SK-N-SH (cell line): ENCODE data around the gene TBXAS1. TPM values are rescaled to one million over a fixed set of nuclear protein-coding genes. Genes with fewer than 3 reads are reported as not detected.

Source experiments
- CTCF ChIA-PET: fragments of 300-600, 350-600 bp; formaldehyde crosslinking; extraction: SDS; loops from one replicate; lab custom pipeline; 2021; lab: Yijun Ruan, JAX
- POLR2A ChIA-PET: fragments of 350-600 bp; sonication (Branson Sonifier 250); formaldehyde crosslinking; extraction: SDS; loops from one replicate; lab custom pipeline; 2020; ENCODE audit warnings: antibody characterized with exemption, inconsistent platforms; lab: Yijun Ruan, JAX
- DNase-seq: peaks from one replicate; pipeline ENCODE4 v3.0.0; 2012
- H2AFZ ChIP-seq: fragments of 200-600 bp; sonication (generic); 2 replicates; pipeline ENCODE4 v1.8.1; 2016; ENCODE audit warnings: antibody characterized with exemption, mild to moderate bottlenecking, low read depth
- H3F3A ChIP-seq: fragments of 200-600 bp; sonication (generic); replicated peaks from 2 replicates; pipeline ENCODE3; 2016; ENCODE audit warnings: antibody characterized with exemption, mild to moderate bottlenecking; ENCODE audit not compliant: insufficient read depth
- H3K27ac ChIP-seq, 2 experiments: fragments of 200-500 bp in 1 of 2; fragments of 200-600 bp in 1 of 2; sonication (Bioruptor generic) in 1 of 2; sonication (generic), shearing (Covaris generic) in 1 of 2; 2 replicates each; pipeline versions ENCODE4 v1.5.1 to v1.6.1; 2014 to 2016; ENCODE audit warnings: low read depth in 2 of 2, inconsistent platforms in 1 of 2, low read length in 1 of 2, mild to moderate bottlenecking in 1 of 2, mixed read lengths in 1 of 2
- H3K27me3 ChIP-seq: fragments of 200-600 bp; sonication (generic), shearing (Covaris generic); 2 replicates; pipeline ENCODE4 v1.6.1; 2016; ENCODE audit warnings: mixed run types; ENCODE audit not compliant: insufficient read depth
- H3K36me3 ChIP-seq, 2 experiments: fragments of 200-500 bp in 1 of 2; fragments of 200-600 bp in 1 of 2; sonication (Bioruptor generic) in 1 of 2; sonication (generic) in 1 of 2; replicated peaks in 1 of 2; 2 replicates each; pipeline versions ENCODE3 to v1.5.1; 2014 to 2016; ENCODE audit warnings: low read length in 1 of 2, mild to moderate bottlenecking in 1 of 2; ENCODE audit not compliant: insufficient read depth in 2 of 2, control insufficient read depth in 1 of 2
- H3K4me1 ChIP-seq, 2 experiments: fragments of 200-500 bp in 1 of 2; fragments of 200-600 bp in 1 of 2; sonication (Bioruptor generic) in 1 of 2; sonication (generic), shearing (Covaris generic) in 1 of 2; 2 replicates each; pipeline versions ENCODE4 v1.5.1 to v1.6.1; 2014 to 2016; ENCODE audit warnings: low read depth in 1 of 2, low read length in 1 of 2, mixed run types in 1 of 2; ENCODE audit not compliant: insufficient read depth in 2 of 2, control insufficient read depth in 1 of 2
- H3K4me2 ChIP-seq: fragments of 200-600 bp; sonication (generic), shearing (Covaris generic); 2 replicates; pipeline ENCODE4 v1.6.1; 2017; ENCODE audit warnings: mixed run types
- H3K4me3 ChIP-seq, 2 experiments: fragments of 200-500 bp in 1 of 2; fragments of 200-600 bp in 1 of 2; sonication (Bioruptor generic) in 1 of 2; sonication (generic), shearing (Covaris generic) in 1 of 2; 2 replicates each; pipeline versions ENCODE4 v1.5.1 to v1.8.1; 2014 to 2016; ENCODE audit warnings: low read depth in 2 of 2, inconsistent platforms in 1 of 2, low read length in 1 of 2, mild to moderate bottlenecking in 1 of 2, mixed read lengths in 1 of 2, moderate library complexity in 1 of 2
- H3K79me2 ChIP-seq: fragments of 200-600 bp; sonication (generic); 2 replicates; pipeline ENCODE4 v1.8.1; 2017; ENCODE audit warnings: mild to moderate bottlenecking; ENCODE audit not compliant: insufficient read depth
- H3K9ac ChIP-seq: fragments of 200-600 bp; sonication (generic); 2 replicates; pipeline ENCODE4 v1.6.1; 2017; ENCODE audit warnings: mixed run types
- H3K9me2 ChIP-seq: fragments of 200-600 bp; sonication (generic); 2 replicates; pipeline ENCODE4 v1.6.1; 2017; ENCODE audit warnings: mixed run types
- H3K9me3 ChIP-seq: fragments of 200-600 bp; sonication (generic); 2 replicates; pipeline ENCODE4 v1.6.1; 2017; ENCODE audit warnings: mixed run types, mild to moderate bottlenecking, moderate library complexity
- H4K20me1 ChIP-seq: fragments of 200-600 bp; sonication (generic); 2 replicates; pipeline ENCODE4 v1.6.1; 2017; ENCODE audit warnings: mild to moderate bottlenecking, mixed run types; ENCODE audit not compliant: insufficient read depth
- EP300 ChIP-seq, 2 experiments: IDR thresholded peaks; 2 replicates each; pipeline versions ENCODE4 v1.4.0 to v1.6.1; 2012; ENCODE audit warnings: borderline replicate concordance in 1 of 2, low read depth in 1 of 2, low read length in 1 of 2
- FOXJ3 ChIP-seq: sonication (generic); formaldehyde crosslinking; IDR thresholded peaks from 2 replicates; pipeline ENCODE4 v1.5.1; 2020; ENCODE audit warnings: mild to moderate bottlenecking, missing genetic modification reagents
- FOXM1 ChIP-seq: IDR thresholded peaks from 2 replicates; pipeline ENCODE4 v1.4.0; 2012; ENCODE audit warnings: low read depth, mild to moderate bottlenecking
- JUND ChIP-seq: IDR thresholded peaks from 2 replicates; pipeline ENCODE4 v1.4.0; 2012
- MAX ChIP-seq: IDR thresholded peaks from 2 replicates; pipeline ENCODE4 v1.4.0; 2012; ENCODE audit warnings: low read depth
- POLR2AphosphoS5 ChIP-seq: IDR thresholded peaks from 2 replicates; pipeline ENCODE4 v1.6.1; 2012; ENCODE audit warnings: low read depth, low read length
- RAD21 ChIP-seq: IDR thresholded peaks from 2 replicates; pipeline ENCODE4 v1.6.1; 2012; ENCODE audit warnings: mild to moderate bottlenecking, low read length
- REST ChIP-seq: IDR thresholded peaks from 2 replicates; pipeline ENCODE4 v1.6.1; 2012; ENCODE audit warnings: mild to moderate bottlenecking, low read depth, low read length, moderate library complexity
- RXRA ChIP-seq: IDR thresholded peaks from 2 replicates; pipeline ENCODE4 v1.4.0; 2012; ENCODE audit warnings: low read depth, mild to moderate bottlenecking, borderline replicate concordance
- SIN3A ChIP-seq: IDR thresholded peaks from 2 replicates; pipeline ENCODE4 v1.6.1; 2012; ENCODE audit warnings: low read depth, mild to moderate bottlenecking, low read length, moderate library complexity, borderline replicate concordance
- SMC3 ChIP-seq: IDR thresholded peaks from 2 replicates; pipeline ENCODE4 v1.6.1; 2012; ENCODE audit warnings: low read depth, low read length, improper control_type of control experiment
- TAF1 ChIP-seq: IDR thresholded peaks from 2 replicates; pipeline ENCODE4 v1.6.1; 2012; ENCODE audit warnings: low read depth, mild to moderate bottlenecking, low read length, moderate library complexity, borderline replicate concordance
- WGBS: methylation state at CpG from one replicate; pipeline ENCODE4 v1.1.6; 2017; ENCODE audit warnings: low lambda C conversion rate; 5-methylcytosine and 5-hydroxymethylcytosine counted together
- polyA plus RNA-seq, 3 experiments: library from polyadenylated mRNA; depleted of rRNA; stranded (reverse); fragments of >200 nt; gene quantifications; 2 replicates each; pipeline ENCODE4 v1.2.3, GENCODE V29; 2012
- TF ChIP-seq, protein P1 (sequence below): fragments of 200-600 bp; sonication (generic); IDR thresholded peaks from 2 replicates; pipeline ENCODE4 v1.6.1; 2017; ENCODE audit warnings: antibody characterized with exemption, mild to moderate bottlenecking, moderate library complexity
- TF ChIP-seq, protein P2 (sequence below): IDR thresholded peaks from 2 replicates; pipeline ENCODE4 v1.4.0; 2012; ENCODE audit warnings: low read depth, borderline replicate concordance

TBXAS1 gene
- polyA plus RNA-seq, 1 of the 3 experiments (the other 2 are of a cell fraction) = 4.4 TPM

GRCh38 chr7:139850906-139851305 lies 21.8 kb downstream of the TBXAS1 start:
- CTCF ChIA-PET = interaction anchor here (1.0 kb wide), 1 partner anchor 14 kb away, joined by 3 read pairs; no protein-coding TSS in a partner anchor
- no peaks in the 10 kb centered on the region for H4K20me1 ChIP-seq
- H2AFZ ChIP-seq = no peak overlapping the region
- H3K79me2 ChIP-seq = no peaks in the 10 kb centered on the region
- no peaks in the 10 kb centered on the region for H3K4me1 ChIP-seq
- DNase-seq = no peak
- peaks cover 6% of the 10 kb centered on the region; the same call in 1 of the 2 replicates for H3K27me3 ChIP-seq
- POLR2A ChIA-PET = no interaction called here
- TF ChIP-seq POLR2AphosphoS5 (no peak), SMC3 (no peak), MAX (no peak), FOXM1 (no peak), RXRA (no peak), EP300 (IDR thresholded peaks at IDR 0.05; ENCODE audit: borderline replicate concordance in 1 of 2, low read depth in 1 of 2, low read length in 1 of 2) (no peak), FOXJ3 (no peak), TAF1 (no peak), JUND (no peak), RAD21 (no peak), SIN3A (no peak), REST (no peak)
- TF ChIP-seq, protein P1, sequence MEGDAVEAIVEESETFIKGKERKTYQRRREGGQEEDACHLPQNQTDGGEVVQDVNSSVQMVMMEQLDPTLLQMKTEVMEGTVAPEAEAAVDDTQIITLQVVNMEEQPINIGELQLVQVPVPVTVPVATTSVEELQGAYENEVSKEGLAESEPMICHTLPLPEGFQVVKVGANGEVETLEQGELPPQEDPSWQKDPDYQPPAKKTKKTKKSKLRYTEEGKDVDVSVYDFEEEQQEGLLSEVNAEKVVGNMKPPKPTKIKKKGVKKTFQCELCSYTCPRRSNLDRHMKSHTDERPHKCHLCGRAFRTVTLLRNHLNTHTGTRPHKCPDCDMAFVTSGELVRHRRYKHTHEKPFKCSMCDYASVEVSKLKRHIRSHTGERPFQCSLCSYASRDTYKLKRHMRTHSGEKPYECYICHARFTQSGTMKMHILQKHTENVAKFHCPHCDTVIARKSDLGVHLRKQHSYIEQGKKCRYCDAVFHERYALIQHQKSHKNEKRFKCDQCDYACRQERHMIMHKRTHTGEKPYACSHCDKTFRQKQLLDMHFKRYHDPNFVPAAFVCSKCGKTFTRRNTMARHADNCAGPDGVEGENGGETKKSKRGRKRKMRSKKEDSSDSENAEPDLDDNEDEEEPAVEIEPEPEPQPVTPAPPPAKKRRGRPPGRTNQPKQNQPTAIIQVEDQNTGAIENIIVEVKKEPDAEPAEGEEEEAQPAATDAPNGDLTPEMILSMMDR = no peak
- TF ChIP-seq, protein P2, sequence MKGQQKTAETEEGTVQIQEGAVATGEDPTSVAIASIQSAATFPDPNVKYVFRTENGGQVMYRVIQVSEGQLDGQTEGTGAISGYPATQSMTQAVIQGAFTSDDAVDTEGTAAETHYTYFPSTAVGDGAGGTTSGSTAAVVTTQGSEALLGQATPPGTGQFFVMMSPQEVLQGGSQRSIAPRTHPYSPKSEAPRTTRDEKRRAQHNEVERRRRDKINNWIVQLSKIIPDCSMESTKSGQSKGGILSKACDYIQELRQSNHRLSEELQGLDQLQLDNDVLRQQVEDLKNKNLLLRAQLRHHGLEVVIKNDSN = no peak
- no peak overlapping the region for H3K4me2 ChIP-seq
- no peaks in the 10 kb centered on the region for H3K9me2 ChIP-seq
- H3K36me3 ChIP-seq = no peaks in the 10 kb centered on the region
- no peaks in the 10 kb centered on the region for H3F3A ChIP-seq
- WGBS = 49% methylated on average over 3 of the region's 3 CpGs
- no peak overlapping the region for H3K9ac ChIP-seq
- no peak overlapping the region for H3K27ac ChIP-seq
- H3K4me3 ChIP-seq = no peak overlapping the region
- no peaks in the 10 kb centered on the region for H3K9me3 ChIP-seq
